Suprapubic skin (tissue), 4 donors: Measurements from ENCODE around the gene ATP10B. TPM values are rescaled to one million over a fixed set of nuclear protein-coding genes. Genes with fewer than 3 reads are reported as not detected.
"Not testable (repeated sequence)": the region's sequence is repeated elsewhere in the genome, so short reads cannot be mapped to it uniquely, and the experiment has no call there.

Experiments used
- DNase-seq, 2 donors: peaks; one replicate each; pipeline ENCODE4 v3.0.0-alpha.2; 2019; ENCODE audit warnings: low spot score in 2 of 2
- H3K27ac ChIP-seq: fragments of 200-600 bp; sonication (generic); one replicate; pipeline ENCODE4 v1.5.1; 2019
- H3K27me3 ChIP-seq: fragments of 200-600 bp; sonication (generic); one replicate; pipeline ENCODE4 v1.5.1; 2019
- H3K36me3 ChIP-seq: fragments of 200-600 bp; sonication (generic); one replicate; pipeline ENCODE4 v1.5.1; 2019
- H3K4me1 ChIP-seq: fragments of 200-600 bp; sonication (generic); one replicate; pipeline ENCODE4 v1.5.1; 2019
- H3K4me3 ChIP-seq: fragments of 200-600 bp; sonication (generic); one replicate; pipeline ENCODE4 v1.5.1; 2019; ENCODE audit warnings: mild to moderate bottlenecking
- H3K9me3 ChIP-seq: fragments of 200-600 bp; sonication (generic); one replicate; pipeline ENCODE4 v1.5.1; 2019
- EP300 ChIP-seq: sonication (generic); formaldehyde crosslinking; IDR thresholded peaks from one replicate; pipeline ENCODE4 v1.6.1; 2017; ENCODE audit warnings: antibody characterized with exemption
- POLR2A ChIP-seq, 2 donors: fragments of 450-650 bp; IDR thresholded peaks; one replicate each; pipeline ENCODE4 v1.6.1; 2017; ENCODE audit warnings: antibody characterized with exemption in 2 of 2, mild to moderate bottlenecking in 2 of 2, moderate library complexity in 2 of 2
- POLR2AphosphoS5 ChIP-seq, 3 donors: sonication (generic); formaldehyde crosslinking; IDR thresholded peaks; one replicate each; pipeline ENCODE4 v1.6.1; 2017; ENCODE audit warnings: antibody characterized with exemption in 3 of 3
- WGBS: methylation state at CpG from one replicate; pipeline ENCODE4 v1.1.5; 2018; 5-methylcytosine and 5-hydroxymethylcytosine counted together
- total RNA-seq, 4 donors: library from RNA; depleted of rRNA; stranded (reverse); fragments of >200 nt; gene quantifications; one replicate each; pipeline ENCODE4 v1.1.0, GENCODE V29; 2016
- TF ChIP-seq, protein P1 (sequence below), 2 donors: fragments of 200-600 bp in 1 of 2; fragments of 450-650 bp in 1 of 2; sonication (generic) in 1 of 2; IDR thresholded peaks; one replicate each; pipeline ENCODE4 v1.5.1; 2016 to 2019; ENCODE audit warnings: antibody characterized with exemption in 2 of 2, mild to moderate bottlenecking in 1 of 2, moderate library complexity in 1 of 2

ATP10B gene, protein sequence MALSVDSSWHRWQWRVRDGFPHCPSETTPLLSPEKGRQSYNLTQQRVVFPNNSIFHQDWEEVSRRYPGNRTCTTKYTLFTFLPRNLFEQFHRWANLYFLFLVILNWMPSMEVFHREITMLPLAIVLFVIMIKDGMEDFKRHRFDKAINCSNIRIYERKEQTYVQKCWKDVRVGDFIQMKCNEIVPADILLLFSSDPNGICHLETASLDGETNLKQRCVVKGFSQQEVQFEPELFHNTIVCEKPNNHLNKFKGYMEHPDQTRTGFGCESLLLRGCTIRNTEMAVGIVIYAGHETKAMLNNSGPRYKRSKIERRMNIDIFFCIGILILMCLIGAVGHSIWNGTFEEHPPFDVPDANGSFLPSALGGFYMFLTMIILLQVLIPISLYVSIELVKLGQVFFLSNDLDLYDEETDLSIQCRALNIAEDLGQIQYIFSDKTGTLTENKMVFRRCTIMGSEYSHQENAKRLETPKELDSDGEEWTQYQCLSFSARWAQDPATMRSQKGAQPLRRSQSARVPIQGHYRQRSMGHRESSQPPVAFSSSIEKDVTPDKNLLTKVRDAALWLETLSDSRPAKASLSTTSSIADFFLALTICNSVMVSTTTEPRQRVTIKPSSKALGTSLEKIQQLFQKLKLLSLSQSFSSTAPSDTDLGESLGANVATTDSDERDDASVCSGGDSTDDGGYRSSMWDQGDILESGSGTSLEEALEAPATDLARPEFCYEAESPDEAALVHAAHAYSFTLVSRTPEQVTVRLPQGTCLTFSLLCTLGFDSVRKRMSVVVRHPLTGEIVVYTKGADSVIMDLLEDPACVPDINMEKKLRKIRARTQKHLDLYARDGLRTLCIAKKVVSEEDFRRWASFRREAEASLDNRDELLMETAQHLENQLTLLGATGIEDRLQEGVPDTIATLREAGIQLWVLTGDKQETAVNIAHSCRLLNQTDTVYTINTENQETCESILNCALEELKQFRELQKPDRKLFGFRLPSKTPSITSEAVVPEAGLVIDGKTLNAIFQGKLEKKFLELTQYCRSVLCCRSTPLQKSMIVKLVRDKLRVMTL (N-terminal part only)
- total RNA-seq = 10 to 100 TPM; 25.4 to 40.8 (median 29.2) TPM

DNA sequence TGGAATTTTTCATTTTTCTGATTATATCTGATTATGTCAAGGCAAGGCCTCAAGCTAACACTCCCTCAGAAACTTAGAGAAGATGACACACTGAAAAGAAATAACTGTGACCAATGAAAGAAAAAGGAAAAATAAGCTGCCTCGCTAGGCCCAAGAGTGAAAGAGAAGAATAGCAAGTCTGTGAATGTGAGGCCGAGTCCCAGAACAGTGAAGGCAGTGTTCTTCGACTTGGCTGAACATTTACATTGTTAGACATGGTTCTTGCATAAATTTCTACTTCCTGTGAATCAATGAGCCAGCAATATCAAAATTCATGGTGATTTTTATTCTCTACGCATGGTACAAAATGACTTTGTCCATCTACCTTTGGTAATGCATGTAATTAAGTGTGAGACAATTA is at the start of gene ATP10B:
ATP10B (minus strand) TSS at position 163 of the 400 bp plus-strand sequence. CDS start 164,137 bp downstream, outside the sequence.
- 63% methylated on average over 4 of the region's 4 CpGs for WGBS
- TF ChIP-seq EP300 (no peak), POLR2A (IDR thresholded peaks at IDR 0.05) (no peak), POLR2AphosphoS5 (IDR thresholded peaks at IDR 0.05) (no peak)
- no peak for DNase-seq

DNA sequence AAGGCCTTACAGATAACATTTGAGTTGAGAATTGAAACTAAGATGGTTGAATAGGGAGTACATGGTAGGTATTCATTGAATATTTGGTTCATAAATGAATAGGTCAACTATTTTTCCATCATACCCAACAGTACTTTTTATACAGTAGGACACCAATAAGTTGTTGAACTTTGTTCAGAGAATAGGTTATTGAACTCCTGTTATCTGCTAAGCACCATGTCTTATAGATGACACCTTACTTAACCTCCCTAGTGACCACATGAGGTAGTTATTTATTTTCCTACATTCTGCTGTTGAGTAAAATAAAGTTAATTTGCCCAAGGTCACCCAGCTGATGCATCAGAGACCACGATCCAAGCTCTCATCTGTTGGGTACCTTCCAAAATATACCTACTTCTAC is 49.6 kb upstream of the ATP10B start:
- H3K4me1 ChIP-seq = no peaks in the 10 kb centered on the region
- WGBS = 70% methylated on average over 1 of the region's 1 CpG
- no peaks in the 10 kb centered on the region for H3K36me3 ChIP-seq
- no peak for DNase-seq
- H3K9me3 ChIP-seq = no peaks in the 10 kb centered on the region
- H3K4me3 ChIP-seq = no peak overlapping the region
- H3K27ac ChIP-seq = no peak overlapping the region
- H3K27me3 ChIP-seq = no peaks in the 10 kb centered on the region
- no peak for TF ChIP-seq POLR2A (IDR thresholded peaks at IDR 0.05)
- TF ChIP-seq, protein P1, sequence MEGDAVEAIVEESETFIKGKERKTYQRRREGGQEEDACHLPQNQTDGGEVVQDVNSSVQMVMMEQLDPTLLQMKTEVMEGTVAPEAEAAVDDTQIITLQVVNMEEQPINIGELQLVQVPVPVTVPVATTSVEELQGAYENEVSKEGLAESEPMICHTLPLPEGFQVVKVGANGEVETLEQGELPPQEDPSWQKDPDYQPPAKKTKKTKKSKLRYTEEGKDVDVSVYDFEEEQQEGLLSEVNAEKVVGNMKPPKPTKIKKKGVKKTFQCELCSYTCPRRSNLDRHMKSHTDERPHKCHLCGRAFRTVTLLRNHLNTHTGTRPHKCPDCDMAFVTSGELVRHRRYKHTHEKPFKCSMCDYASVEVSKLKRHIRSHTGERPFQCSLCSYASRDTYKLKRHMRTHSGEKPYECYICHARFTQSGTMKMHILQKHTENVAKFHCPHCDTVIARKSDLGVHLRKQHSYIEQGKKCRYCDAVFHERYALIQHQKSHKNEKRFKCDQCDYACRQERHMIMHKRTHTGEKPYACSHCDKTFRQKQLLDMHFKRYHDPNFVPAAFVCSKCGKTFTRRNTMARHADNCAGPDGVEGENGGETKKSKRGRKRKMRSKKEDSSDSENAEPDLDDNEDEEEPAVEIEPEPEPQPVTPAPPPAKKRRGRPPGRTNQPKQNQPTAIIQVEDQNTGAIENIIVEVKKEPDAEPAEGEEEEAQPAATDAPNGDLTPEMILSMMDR (IDR thresholded peaks at IDR 0.05) = no peak
- TF ChIP-seq EP300 = no peak
- no peak for TF ChIP-seq POLR2AphosphoS5 (IDR thresholded peaks at IDR 0.05)

More for the DNA sequence above, at the start of gene ATP10B:
- H3K4me1 ChIP-seq = no peaks in the 10 kb centered on the region
- H3K27me3 ChIP-seq = no peaks in the 10 kb centered on the region
- H3K36me3 ChIP-seq = no peaks in the 10 kb centered on the region
- no peaks in the 10 kb centered on the region for H3K9me3 ChIP-seq
- no peak within 1 kb of the TSS for H3K4me3 ChIP-seq
- H3K27ac ChIP-seq = no peak within 1 kb of the TSS

DNA sequence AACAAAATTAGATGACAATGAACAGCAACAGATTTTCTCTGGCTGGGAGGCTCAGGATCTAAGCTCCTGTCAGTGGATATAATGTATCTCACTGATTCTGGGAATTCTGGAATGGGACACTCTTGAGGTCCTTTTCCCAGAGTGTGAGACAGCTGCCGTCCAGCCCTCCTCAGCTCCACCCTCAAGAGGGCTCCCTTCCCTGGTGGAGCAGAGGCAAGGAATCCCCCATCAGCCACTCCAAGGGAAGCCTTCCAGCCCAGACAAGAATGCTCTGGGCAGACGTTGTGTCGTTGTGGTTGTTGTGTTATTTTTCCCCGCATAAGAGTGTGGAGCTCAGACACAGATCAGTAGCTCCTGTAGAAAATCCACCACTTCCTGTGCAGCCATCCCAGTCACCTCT is 47.7 kb upstream of the ATP10B start:
- H3K4me3 ChIP-seq = no peak overlapping the region
- DNase-seq = no peak
- TF ChIP-seq, protein P1 (IDR thresholded peaks at IDR 0.05) = no peak
- TF ChIP-seq POLR2A (IDR thresholded peaks at IDR 0.05) (no peak), EP300 (no peak), POLR2AphosphoS5 (IDR thresholded peaks at IDR 0.05) (no peak)
- no peaks in the 10 kb centered on the region for H3K9me3 ChIP-seq
- no peaks in the 10 kb centered on the region for H3K4me1 ChIP-seq
- H3K27ac ChIP-seq = no peak overlapping the region
- H3K27me3 ChIP-seq = no peaks in the 10 kb centered on the region
- WGBS = 48% methylated on average over 4 of the region's 4 CpGs
- no peaks in the 10 kb centered on the region for H3K36me3 ChIP-seq

DNA sequence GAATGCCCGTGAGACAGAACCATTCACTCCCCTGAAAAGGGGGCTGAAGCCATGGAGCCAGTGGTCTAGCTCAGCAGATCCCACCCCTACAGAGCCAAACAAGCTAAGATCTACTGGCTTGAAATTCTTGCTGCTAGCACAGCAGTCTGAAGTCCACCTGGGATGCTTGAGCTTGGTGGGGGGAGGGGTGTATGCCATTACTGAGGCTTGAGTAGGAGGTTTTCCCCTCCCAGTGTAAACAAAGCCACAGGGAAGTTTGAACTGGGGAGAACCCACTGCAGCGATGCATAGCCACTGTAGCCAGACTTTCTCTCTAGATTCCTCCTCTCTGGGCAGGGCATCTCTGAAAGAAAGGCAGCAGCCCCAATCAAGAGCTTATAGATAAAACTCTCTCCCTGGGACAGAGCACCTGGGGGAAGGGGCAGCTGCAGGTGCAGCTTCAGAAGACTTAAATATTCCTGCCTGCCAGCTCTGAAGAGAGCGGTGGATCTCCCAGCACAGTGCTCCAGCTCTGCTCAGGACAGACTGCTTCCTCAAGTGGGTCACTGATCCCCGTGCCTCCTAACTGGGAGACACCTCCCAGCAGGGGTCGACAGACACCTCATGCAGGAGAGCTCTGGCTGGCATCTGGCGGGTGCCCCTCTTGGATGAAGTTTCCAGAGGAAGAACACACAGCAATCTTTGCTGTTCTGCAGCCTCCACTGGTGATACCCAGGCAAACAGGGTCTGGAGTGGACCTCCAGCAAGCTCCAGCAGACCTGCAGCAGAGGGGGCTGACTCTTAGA is 41.4 kb upstream of the ATP10B start:
- 95% methylated on average over 3 of the region's 6 CpGs for WGBS
- H3K4me3 ChIP-seq, H3K27ac ChIP-seq, H3K4me1 ChIP-seq, H3K36me3 ChIP-seq, H3K27me3 ChIP-seq, H3K9me3 ChIP-seq, DNase-seq: not testable (repeated sequence)

DNA sequence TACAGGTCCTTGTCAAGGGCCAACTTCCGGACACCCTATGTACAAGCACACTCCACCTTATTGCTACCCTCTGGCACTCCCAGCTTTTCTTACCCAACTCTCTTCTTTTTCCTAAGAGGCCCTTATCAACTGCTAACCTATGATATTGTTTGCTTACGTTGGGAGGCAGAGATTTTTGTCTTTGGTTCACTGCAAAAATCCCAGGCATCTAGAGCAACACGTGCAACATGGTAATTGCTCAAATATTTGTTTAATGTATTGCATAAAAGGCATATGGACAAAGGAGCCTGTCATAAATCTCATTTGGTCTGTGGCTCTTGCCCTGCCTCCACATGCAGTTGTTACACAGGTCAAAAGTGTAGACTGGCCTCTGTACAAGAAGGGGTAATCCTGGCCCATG is 35.8 kb upstream of the ATP10B start:
- H3K36me3 ChIP-seq = no peaks in the 10 kb centered on the region
- 69% methylated on average over 3 of the region's 3 CpGs for WGBS
- no peak for TF ChIP-seq POLR2A (IDR thresholded peaks at IDR 0.05)
- TF ChIP-seq EP300 = no peak
- DNase-seq = no peak
- H3K9me3 ChIP-seq = no peaks in the 10 kb centered on the region
- no peak overlapping the region for H3K4me3 ChIP-seq
- no peak overlapping the region for H3K27ac ChIP-seq
- H3K4me1 ChIP-seq = no peaks in the 10 kb centered on the region
- H3K27me3 ChIP-seq = no peaks in the 10 kb centered on the region

DNA sequence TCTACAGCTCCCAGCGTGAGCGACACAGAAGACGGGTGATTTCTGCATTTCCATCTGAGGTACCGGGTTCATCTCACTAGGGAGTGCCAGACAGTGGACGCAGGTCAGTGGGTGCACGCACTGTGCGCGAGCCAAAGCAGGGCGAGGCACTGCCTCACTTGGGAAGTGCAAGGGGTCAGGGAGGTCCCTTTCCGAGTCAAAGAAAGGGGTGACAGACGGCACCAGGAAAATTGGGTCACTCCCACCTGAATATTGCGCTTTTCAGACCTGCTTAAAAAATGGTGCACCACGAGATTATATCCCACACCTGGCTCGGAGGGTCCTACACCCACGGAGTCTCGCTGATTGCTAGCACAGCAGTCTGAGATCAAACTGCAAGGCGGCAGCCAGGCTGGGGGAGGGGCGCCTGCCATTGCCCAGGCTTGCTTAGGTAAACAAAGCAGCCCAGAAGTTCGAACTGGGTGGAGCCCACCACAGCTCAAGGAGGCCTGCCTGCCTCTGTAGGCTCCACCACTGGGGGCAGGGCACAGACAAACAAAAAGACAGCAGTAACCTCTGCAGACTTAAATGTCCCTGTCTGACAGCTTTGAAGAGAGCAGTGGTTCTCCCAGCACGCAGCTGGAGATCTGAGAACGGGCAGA is 21.7 kb upstream of the ATP10B start:
- H3K27me3 ChIP-seq, H3K9me3 ChIP-seq, H3K4me3 ChIP-seq, H3K27ac ChIP-seq, DNase-seq, H3K4me1 ChIP-seq, H3K36me3 ChIP-seq: not testable (repeated sequence)
- WGBS = 39% methylated on average over 10 of the region's 21 CpGs
